Karpas-422 (cell line): ENCODE measurements around the gene KRT5. TPM values are rescaled to one million over a fixed set of nuclear protein-coding genes. Genes with fewer than 3 reads are reported as not detected.

Source experiments
- DNase-seq: peaks from one replicate; pipeline ENCODE4 v3.0.0-alpha.2; 2015
- H2AFZ ChIP-seq: fragments of 200-600 bp; sonication (generic); 2 replicates; pipeline ENCODE4 v1.6.1; 2014; ENCODE audit warnings: antibody characterized with exemption, low read length, mixed read lengths
- H3K27ac ChIP-seq: fragments of 200-600 bp; sonication (generic); 2 replicates; pipeline ENCODE4 v1.5.1; 2014; ENCODE audit warnings: mild to moderate bottlenecking, low read length, moderate library complexity
- H3K27me3 ChIP-seq: fragments of 200-600 bp; sonication (generic); 2 replicates; pipeline ENCODE4 v1.6.1; 2014; ENCODE audit warnings: low read length, mixed read lengths
- H3K36me3 ChIP-seq: fragments of 200-600 bp; sonication (generic); 2 replicates; pipeline ENCODE4 v1.6.1; 2014; ENCODE audit warnings: low read length, mixed read lengths; ENCODE audit not compliant: insufficient read depth
- H3K4me1 ChIP-seq: fragments of 200-600 bp; sonication (generic); 2 replicates; pipeline ENCODE4 v1.6.1; 2014; ENCODE audit warnings: mild to moderate bottlenecking, low read length, mixed read lengths
- H3K4me2 ChIP-seq: fragments of 200-600 bp; sonication (generic); 2 replicates; pipeline ENCODE4 v1.6.1; 2014; ENCODE audit warnings: low read length, low read depth, mild to moderate bottlenecking; ENCODE audit not compliant: poor library complexity, severe bottlenecking
- H3K4me3 ChIP-seq: fragments of 200-600 bp; sonication (generic); 2 replicates; pipeline ENCODE4 v1.5.1; 2014; ENCODE audit warnings: mild to moderate bottlenecking, antibody characterized with exemption, low read length, mixed read lengths
- H3K79me2 ChIP-seq: fragments of 200-600 bp; sonication (generic); 2 replicates; pipeline ENCODE4 v1.6.1; 2014; ENCODE audit warnings: mild to moderate bottlenecking, low read length, mixed read lengths
- H3K9ac ChIP-seq: fragments of 200-600 bp; sonication (generic); 2 replicates; pipeline ENCODE4 v1.6.0; 2014; ENCODE audit warnings: low read length
- H3K9me2 ChIP-seq: fragments of 200-600 bp; sonication (generic), shearing (Covaris generic); replicated peaks from 2 replicates; pipeline ENCODE4 v1.6.0; 2014; ENCODE audit warnings: mild to moderate bottlenecking, low read length, moderate library complexity; ENCODE audit not compliant: insufficient read depth
- H3K9me3 ChIP-seq: fragments of 300-700, 200-600 bp; sonication (generic); 2 replicates; pipeline ENCODE4 v1.6.1; 2014; ENCODE audit warnings: low read length, mixed read lengths
- H4K20me1 ChIP-seq: fragments of 200-600 bp; sonication (generic); 2 replicates; pipeline ENCODE4 v1.6.1; 2014; ENCODE audit warnings: mild to moderate bottlenecking, antibody characterized with exemption, low read length, low read depth; ENCODE audit not compliant: insufficient read depth
- total RNA-seq: library from RNA; depleted of rRNA; stranded (reverse); fragments of >200 nt; shearing (Covaris generic); gene quantifications from 2 replicates; pipeline ENCODE4 v1.2.3, GENCODE V29; 2014; ENCODE audit warnings: low replicate concordance

Gene KRT5
- total RNA-seq, 1 experiment from 2014 or later, result not detected

- Histone ChIP-seq H3K36me3 (no peaks in the 10 kb centered on the region), H3K4me2 (no peak overlapping the region), H3K79me2 (no peaks in the 10 kb centered on the region), H3K4me1 (peaks cover 23% of the 10 kb centered on the region), H3K4me3 (no peak overlapping the region), H3K9me3 (no peaks in the 10 kb centered on the region), H3K9ac (no peak overlapping the region), H3K27me3 (no peaks in the 10 kb centered on the region), H4K20me1 (no peaks in the 10 kb centered on the region), H3K27ac (no peak overlapping the region), H2AFZ (no peak overlapping the region), H3K9me2 (no peaks in the 10 kb centered on the region)
- DNase-seq, result no peak
These were observed 12.4 kb upstream of the KRT5 start for GRCh38 chr12:52532636-52533035.

DNA sequence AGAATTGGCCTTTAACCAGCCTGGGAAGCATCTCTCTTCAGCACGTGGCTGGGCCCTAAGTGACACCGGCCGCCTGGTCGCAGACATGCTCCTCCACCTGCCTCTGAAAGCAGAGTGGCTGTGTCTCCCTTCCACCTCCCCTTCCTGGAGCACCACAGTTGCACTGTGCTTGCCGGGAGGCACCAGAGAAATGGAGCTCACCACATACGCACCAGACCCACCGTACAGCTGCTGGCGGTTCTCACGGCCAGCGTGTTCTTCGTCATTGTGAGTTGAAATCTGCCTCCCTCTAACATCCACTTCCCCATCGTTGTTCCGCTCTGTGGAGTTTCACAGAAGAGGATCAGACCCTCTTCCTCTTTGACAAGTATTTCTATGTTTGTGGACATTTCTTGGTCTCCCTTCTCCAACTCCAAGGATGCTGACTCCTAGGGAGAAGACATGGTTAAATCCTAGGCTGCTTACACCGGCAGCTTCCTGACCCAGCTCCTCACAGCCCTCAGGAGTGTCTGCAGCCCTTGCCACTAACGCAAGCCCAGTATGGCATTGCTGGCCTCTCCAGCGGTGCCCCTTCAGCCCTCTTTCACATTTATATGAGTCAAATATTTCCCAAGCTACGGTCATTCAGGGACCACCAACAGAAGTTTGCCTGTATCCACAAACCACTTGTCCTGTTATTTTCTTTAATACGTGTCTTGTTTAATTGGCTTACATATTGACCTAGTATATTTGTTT is 11.5 kb upstream of the KRT5 start:
- Histone ChIP-seq H2AFZ (no peak overlapping the region), H3K79me2 (no peaks in the 10 kb centered on the region), H3K4me3 (no peak overlapping the region), H3K9me2 (no peaks in the 10 kb centered on the region), H3K9me3 (no peaks in the 10 kb centered on the region), H3K9ac (no peak overlapping the region), H3K4me1 (peaks cover 23% of the 10 kb centered on the region), H3K4me2 (no peak overlapping the region), H3K27ac (no peak overlapping the region), H4K20me1 (no peaks in the 10 kb centered on the region), H3K36me3 (no peaks in the 10 kb centered on the region), H3K27me3 (no peaks in the 10 kb centered on the region)
- peak; percentile 60 for DNase-seq

DNA sequence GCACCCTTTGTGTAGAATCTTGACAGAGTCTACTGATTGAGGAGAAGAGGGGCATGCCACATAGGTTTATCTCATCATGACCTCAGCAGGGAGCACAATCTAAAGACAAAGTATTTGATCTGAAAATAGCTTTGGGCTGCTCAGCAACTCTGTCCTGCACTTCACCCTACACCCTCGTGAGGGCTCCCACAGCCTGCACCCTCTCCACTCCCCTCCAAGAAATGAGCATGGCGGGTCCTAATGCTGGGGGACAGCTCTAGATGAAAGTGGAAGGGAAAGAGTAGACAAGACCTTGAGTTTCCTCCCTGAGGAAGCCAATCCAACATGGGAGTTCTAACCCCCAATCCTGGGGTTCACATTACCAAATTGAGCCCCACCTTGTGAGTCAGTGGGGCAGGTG is 10.7 kb upstream of the KRT5 start:
- no peak for DNase-seq
- Histone ChIP-seq H3K27ac (no peak overlapping the region), H3K36me3 (no peaks in the 10 kb centered on the region), H3K4me2 (no peak overlapping the region), H2AFZ (no peak overlapping the region), H4K20me1 (no peaks in the 10 kb centered on the region), H3K79me2 (no peaks in the 10 kb centered on the region), H3K4me1 (peaks cover 23% of the 10 kb centered on the region), H3K9me2 (no peaks in the 10 kb centered on the region), H3K9ac (no peak overlapping the region), H3K27me3 (no peaks in the 10 kb centered on the region), H3K9me3 (no peaks in the 10 kb centered on the region), H3K4me3 (no peak overlapping the region)

GRCh38 chr12:52530366-52530765 is 10.2 kb upstream of the KRT5 start:
- Histone ChIP-seq H3K4me1 (peaks cover 24% of the 10 kb centered on the region), H3K27me3 (no peaks in the 10 kb centered on the region), H3K4me3 (no peak overlapping the region), H3K9me2 (no peaks in the 10 kb centered on the region), H3K9me3 (no peaks in the 10 kb centered on the region), H3K27ac (no peak overlapping the region), H3K36me3 (no peaks in the 10 kb centered on the region), H2AFZ (no peak overlapping the region), H3K79me2 (no peaks in the 10 kb centered on the region), H3K9ac (no peak overlapping the region), H4K20me1 (no peaks in the 10 kb centered on the region), H3K4me2 (no peak overlapping the region)
- DNase-seq, result no peak

- peaks cover 29% of the 10 kb centered on the region for H3K4me1 ChIP-seq
- no peaks in the 10 kb centered on the region for H4K20me1 ChIP-seq
- H3K79me2 ChIP-seq, result no peaks in the 10 kb centered on the region
- no peaks in the 10 kb centered on the region for H3K9me2 ChIP-seq
- H3K27ac ChIP-seq, result no peak overlapping the region
- H3K36me3 ChIP-seq, result no peaks in the 10 kb centered on the region
- no peak for DNase-seq
- no peak overlapping the region for H3K4me2 ChIP-seq
- no peaks in the 10 kb centered on the region for H3K9me3 ChIP-seq
- no peak overlapping the region for H2AFZ ChIP-seq
- H3K4me3 ChIP-seq, result no peak overlapping the region
- H3K27me3 ChIP-seq, result no peaks in the 10 kb centered on the region
- H3K9ac ChIP-seq, result no peak overlapping the region
These were observed 9.7 kb upstream of the KRT5 start for GRCh38 chr12:52529846-52530245.

GRCh38 chr12:52529417-52529816 is 9.2 kb upstream of the KRT5 start:
- Histone ChIP-seq H3K9me2 (no peaks in the 10 kb centered on the region), H4K20me1 (no peaks in the 10 kb centered on the region), H3K4me1 (peaks cover 30% of the 10 kb centered on the region), H3K27me3 (no peaks in the 10 kb centered on the region), H3K9me3 (no peaks in the 10 kb centered on the region), H3K4me2 (no peak overlapping the region), H3K27ac (no peak overlapping the region), H2AFZ (no peak overlapping the region), H3K4me3 (no peak overlapping the region), H3K9ac (no peak overlapping the region), H3K36me3 (no peaks in the 10 kb centered on the region), H3K79me2 (no peaks in the 10 kb centered on the region)
- DNase-seq, result no peak

DNA sequence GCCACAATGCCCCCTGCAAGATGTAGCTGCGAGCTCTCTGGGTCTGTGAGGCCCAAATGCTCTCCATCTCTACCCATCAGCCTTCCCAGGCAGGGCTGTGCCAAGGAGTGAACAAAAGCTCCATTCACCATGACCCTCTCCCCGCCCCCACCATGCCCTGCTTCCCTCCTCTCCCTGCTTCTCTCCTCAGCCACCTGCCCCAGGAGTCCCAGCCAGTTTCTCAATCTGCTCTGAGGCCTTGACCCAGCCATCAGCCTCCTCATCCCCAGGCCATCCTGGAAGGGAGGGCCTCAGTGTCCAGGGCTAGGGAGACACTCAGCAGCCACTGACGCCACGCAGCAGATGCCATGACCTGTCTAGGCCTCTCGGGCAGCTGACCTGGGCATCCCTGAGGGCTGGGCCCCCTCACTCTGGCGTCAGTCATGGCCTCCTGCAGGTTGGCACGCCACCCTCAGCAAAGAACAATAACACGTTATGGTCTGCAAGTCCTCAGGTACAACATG is 8.5 kb upstream of the KRT5 start:
- H3K9ac ChIP-seq, result no peak overlapping the region
- no peaks in the 10 kb centered on the region for H3K9me3 ChIP-seq
- no peaks in the 10 kb centered on the region for H3K9me2 ChIP-seq
- no peaks in the 10 kb centered on the region for H3K36me3 ChIP-seq
- no peaks in the 10 kb centered on the region for H3K27me3 ChIP-seq
- no peak for DNase-seq
- no peaks in the 10 kb centered on the region for H3K79me2 ChIP-seq
- H3K4me1 ChIP-seq, result peaks cover 23% of the 10 kb centered on the region
- no peak overlapping the region for H3K4me2 ChIP-seq
- no peak overlapping the region for H3K27ac ChIP-seq
- no peak overlapping the region for H2AFZ ChIP-seq
- no peak overlapping the region for H3K4me3 ChIP-seq
- H4K20me1 ChIP-seq, result no peaks in the 10 kb centered on the region

- Histone ChIP-seq H3K9ac (no peak overlapping the region), H3K27ac (no peak overlapping the region), H3K9me3 (no peaks in the 10 kb centered on the region), H4K20me1 (no peaks in the 10 kb centered on the region), H3K79me2 (no peaks in the 10 kb centered on the region), H3K4me2 (no peak overlapping the region), H3K4me3 (no peak overlapping the region), H3K9me2 (no peaks in the 10 kb centered on the region), H3K36me3 (no peaks in the 10 kb centered on the region), H3K27me3 (no peaks in the 10 kb centered on the region), H2AFZ (no peak overlapping the region), H3K4me1 (peaks cover 20% of the 10 kb centered on the region)
- no peak for DNase-seq
These were observed 7.1 kb upstream of the KRT5 start for GRCh38 chr12:52527121-52527800.
